GM12878 (cell line): ENCODE measurements around the gene SULF2. TPM values are rescaled to one million over a fixed set of nuclear protein-coding genes. Genes with fewer than 3 reads are reported as not detected.

Experiments
- ATAC-seq: fragments of 200-7000 bp; cut with Tn5 transposase; 3 replicates; pipeline ENCODE4 v1.9.1; 2020; ENCODE audit warnings: mild to moderate bottlenecking, moderate library complexity
- BruUV-seq: library from RNA; stranded (reverse); fragments of 400-500 nt; replicated peaks from 2 replicates; lab custom pipeline; 2021; lab: Mats Ljungman, UMichigan
- CTCF ChIA-PET: fragments of 300-600 bp; sonication (Branson Sonifier 250); formaldehyde crosslinking; extraction: SDS; loops from one replicate; lab custom pipeline; 2021; ENCODE audit warnings: inconsistent platforms; lab: Yijun Ruan, JAX
- POLR2A ChIA-PET: fragments of 350-600 bp; formaldehyde crosslinking; extraction: SDS; loops from one replicate; lab custom pipeline; 2021; ENCODE audit warnings: inconsistent platforms; lab: Charles Lee
- RAD21 ChIA-PET: fragments of 300-600 bp; sonication (Branson Sonifier 250); formaldehyde crosslinking; loops from one replicate; lab custom pipeline; 2023; ENCODE audit warnings: antibody characterized with exemption; ENCODE audit not compliant: unreplicated experiment; lab: Charles Lee
- SMC1A ChIA-PET: fragments of 300-600 bp; sonication (Branson Sonifier 250); formaldehyde crosslinking; loops from one replicate; lab custom pipeline; 2023; ENCODE audit not compliant: unreplicated experiment, uncharacterized antibody; lab: Charles Lee
- DNase-seq: peaks from one replicate; pipeline ENCODE4 v3.0.0-alpha.2; 2011; ENCODE audit warnings: low read depth, low spot score
- FAIRE-seq: peaks from 3 replicates; lab custom pipeline; 2011; peaks lifted over from hg19 to GRCh38; lab: Jason Lieb, UNC
- H2AFZ ChIP-seq: 2 replicates; pipeline ENCODE4 v1.6.0; 2011; ENCODE audit warnings: low read depth, low read length, control low read depth; ENCODE audit not compliant: control insufficient read depth
- H3K27ac ChIP-seq: 2 replicates; pipeline ENCODE4 v1.5.1; 2011; ENCODE audit warnings: control low read depth; ENCODE audit not compliant: control insufficient read depth, insufficient read depth
- H3K27me3 ChIP-seq, 2 experiments: replicated peaks in 1 of 2; 2 replicates each; pipeline versions ENCODE4 v1.6.0 to v1.6.1; 2011; ENCODE audit warnings: low read length in 1 of 2; ENCODE audit not compliant: control insufficient read depth in 2 of 2, insufficient read depth in 2 of 2
- H3K36me3 ChIP-seq, 2 experiments: 2 replicates each; pipeline ENCODE4 v1.5.1; 2011; ENCODE audit warnings: low read length in 1 of 2; ENCODE audit not compliant: control insufficient read depth in 2 of 2, insufficient read depth in 2 of 2
- H3K4me1 ChIP-seq: 2 replicates; pipeline ENCODE4 v1.6.1; 2011; ENCODE audit warnings: mild to moderate bottlenecking, low read length, moderate library complexity, mixed read lengths; ENCODE audit not compliant: control insufficient read depth, insufficient read depth
- H3K4me2 ChIP-seq: 2 replicates; pipeline ENCODE4 v1.6.0; 2011; ENCODE audit warnings: control low read depth; ENCODE audit not compliant: control insufficient read depth, insufficient read depth
- H3K4me3 ChIP-seq: fragments of 200-600 bp; sonication (generic); 2 replicates; pipeline ENCODE4 v1.5.1; 2016
- H3K79me2 ChIP-seq: 2 replicates; pipeline ENCODE4 v1.6.0; 2011; ENCODE audit warnings: low read length; ENCODE audit not compliant: control insufficient read depth, insufficient read depth
- H3K9ac ChIP-seq: 2 replicates; pipeline ENCODE4 v1.8.0; 2011; ENCODE audit warnings: low read length, control low read depth, mixed read lengths; ENCODE audit not compliant: control insufficient read depth, insufficient read depth
- H3K9me3 ChIP-seq: replicated peaks from 3 replicates; pipeline ENCODE4 v1.5.1; 2011; ENCODE audit warnings: mild to moderate bottlenecking, low read length; ENCODE audit not compliant: control insufficient read depth, insufficient read depth
- H4K20me1 ChIP-seq: 2 replicates; pipeline ENCODE4 v1.6.0; 2011; ENCODE audit not compliant: control insufficient read depth, insufficient read depth
- BCL3 ChIP-seq: IDR thresholded peaks from 2 replicates; pipeline ENCODE4 v1.6.1; 2011; ENCODE audit warnings: borderline replicate concordance, low read depth, mild to moderate bottlenecking, moderate library complexity, low read length; ENCODE audit not compliant: insufficient read depth, poor library complexity, severe bottlenecking
- CBX5 ChIP-seq: sonication (generic); IDR thresholded peaks from 2 replicates; pipeline ENCODE4 v1.6.1; 2016; ENCODE audit warnings: low read depth, moderate library complexity, mild to moderate bottlenecking, inconsistent platforms
- JUNB ChIP-seq: IDR thresholded peaks from 2 replicates; pipeline ENCODE4 v1.6.1; 2016; ENCODE audit warnings: antibody characterized with exemption, mild to moderate bottlenecking
- JUND ChIP-seq: IDR thresholded peaks from 2 replicates; pipeline ENCODE4 v1.6.1; 2012; ENCODE audit warnings: low read depth, mild to moderate bottlenecking, low read length, improper control_type of control experiment, moderate library complexity
- NFXL1 ChIP-seq: fragments of 450-650 bp; IDR thresholded peaks from 2 replicates; pipeline ENCODE4 v1.6.1; 2017; ENCODE audit warnings: antibody characterized with exemption, mild to moderate bottlenecking, borderline replicate concordance
- RB1 ChIP-seq: fragments of 450-650 bp; formaldehyde crosslinking; IDR thresholded peaks from 2 replicates; pipeline ENCODE4 v1.6.1; 2017; ENCODE audit warnings: mild to moderate bottlenecking, borderline replicate concordance
- SIX5 ChIP-seq: IDR thresholded peaks from 2 replicates; pipeline ENCODE4 v1.6.1; 2011; ENCODE audit warnings: mild to moderate bottlenecking, low read depth, low read length, moderate library complexity; ENCODE audit not compliant: severe bottlenecking
- USF2 ChIP-seq: IDR thresholded peaks from 2 replicates; pipeline ENCODE4 v1.6.1; 2011; ENCODE audit warnings: low read depth, low read length, improper control_type of control experiment, borderline replicate concordance
- ZBTB33 ChIP-seq: fragments of 450-650 bp; IDR thresholded peaks from 2 replicates; pipeline ENCODE4 v1.6.1; 2017; ENCODE audit warnings: mild to moderate bottlenecking
- WGBS: methylation state at CpG from one replicate; pipeline ENCODE4 v1.1.6; 2016; ENCODE audit warnings: low lambda C conversion rate; ENCODE audit not compliant: insufficient replicate concordance, insufficient coverage; ENCODE audit errors: missing lambda C conversion rate; 5-methylcytosine and 5-hydroxymethylcytosine counted together
- in situ Hi-C: fragments of 300-500 bp; cut with MboI; formaldehyde crosslinking; loops from 9 replicates; pipeline ENCODE4 v1.14.3; 2018; ENCODE audit warnings: mixed read lengths
- intact Hi-C: fragments of 100-400 bp; cut with micrococcal nuclease; formaldehyde crosslinking; loops from one replicate; pipeline ENCODE4 v1.14.2; 2022; ENCODE audit not compliant: unreplicated experiment
- polyA plus RNA-seq, 11 experiments: library from polyadenylated mRNA; depleted of rRNA in 4 of 11; unstranded in 6 of 11; stranded (reverse) in 5 of 11; fragments of >200 nt; fragmentation: Nextera tagmentation in 4 of 11; fragmentation: Illumina TruSeq in 1 of 11; extraction: Ambion mirVana in 4 of 11; extraction: Trizol in 1 of 11; gene quantifications; 1 replicate in 1 of 11; 2 replicates in 10 of 11; pipeline versions ENCODE4 v1.2.1 to v1.2.3, GENCODE V29; 2011 to 2016; ENCODE audit warnings: inconsistent platforms in 2 of 11, missing spikeins in 2 of 11, low read depth in 1 of 11
- total RNA-seq, 4 experiments: library from RNA; depleted of rRNA in 3 of 4; stranded (reverse); fragments of >200 nt in 3 of 4; fragmentation: Illumina TruSeq in 1 of 4; extraction: Trizol in 1 of 4; gene quantifications; 2 replicates each; pipeline versions ENCODE4 v1.2.1 to v1.2.3, GENCODE V29; 2013 to 2021

Gene SULF2
- total and polyA plus RNA-seq, 10 of the 15 experiments (the other 5 are each of a cell fraction or from before 2014, with no cell fraction given), result 0.69 to 4.1 (median 1.6) TPM

- in situ Hi-C loops, result no loop called here
- no TSS peak for BruUV-seq
- ChIA-PET CTCF (interaction anchor here (0.6 to 2.8 kb wide), 12 partner anchors 9 to 1112 kb away, joined by 3 to 18 read pairs (median 4); no protein-coding TSS in a partner anchor), POLR2A (no interaction called here), RAD21 (interaction anchor here (0.6 to 2.3 kb wide), 2 partner anchors 956 to 1209 kb away, joined by 3 to 8 read pairs; no protein-coding TSS in a partner anchor), SMC1A (interaction anchor here (1.1 to 1.8 kb wide), 3 partner anchors 14 to 956 kb away, joined by 3 to 10 read pairs (median 5); no protein-coding TSS in a partner anchor)
- intact Hi-C loops, result no loop called here
- TF ChIP-seq NFXL1 (peak; percentile 13; the same call in 1 of the 2 replicates), USF2 (no peak)
- Histone ChIP-seq H3K27me3 (no peaks in the 10 kb centered on the region), H3K4me1 (no peaks in the 10 kb centered on the region), H3K36me3 (peaks cover 9 to 23% of the 10 kb centered on the region in 2 experiments; a peak in 3 of 4 replicates), H3K4me2 (no peak overlapping the region), H3K79me2 (no peaks in the 10 kb centered on the region), H3K27ac (no peak overlapping the region), H3K4me3 (no peak overlapping the region), H4K20me1 (no peaks in the 10 kb centered on the region), H3K9me3 (no peaks in the 10 kb centered on the region), H3K9ac (no peak overlapping the region), H2AFZ (no peak overlapping the region)
- 93% methylated on average over 12 of the region's 12 CpGs for WGBS
- DNase-seq (no peak), ATAC-seq (no peak), FAIRE-seq (no peak)
Observed at GRCh38 chr20:47664744-47665143, 120.5 kb downstream of the SULF2 start.

- H3K4me3 ChIP-seq, result no peak overlapping the region
- ChIA-PET RAD21 (interaction anchor here (0.6 to 2.3 kb wide), 3 partner anchors 465 to 1210 kb away, joined by 3 to 8 read pairs (median 3); no protein-coding TSS in a partner anchor), SMC1A (interaction anchor here (0.5 to 1.8 kb wide), 7 partner anchors 15 to 956 kb away, joined by 3 to 10 read pairs (median 3); no protein-coding TSS in a partner anchor), POLR2A (no interaction called here), CTCF (interaction anchor here (0.6 to 2.8 kb wide), 21 partner anchors 8 to 957 kb away, joined by 3 to 18 read pairs (median 4); no protein-coding TSS in a partner anchor)
- TF ChIP-seq SIX5 (no peak), BCL3 (no peak), RB1 (no peak), ZBTB33 (no peak), JUNB (no peak), JUND (no peak), CBX5 (no peak), NFXL1 (peak; percentile 41; the same call in 1 of the 2 replicates)
- H3K36me3 ChIP-seq, result peaks cover 9 to 23% of the 10 kb centered on the region in 2 experiments; a peak in 3 of 4 replicates
- FAIRE-seq, result no peak
- 60% methylated on average over 2 of the region's 2 CpGs for WGBS
- intact Hi-C loops, result no loop called here
- in situ Hi-C loops, result no loop called here
- no peaks in the 10 kb centered on the region for H3K9me3 ChIP-seq
- DNase-seq, result no peak
- no peak overlapping the region for H3K27ac ChIP-seq
- H3K9ac ChIP-seq, result no peak overlapping the region
- no peaks in the 10 kb centered on the region for H3K79me2 ChIP-seq
- H3K4me1 ChIP-seq, result no peaks in the 10 kb centered on the region
- no TSS peak for BruUV-seq
- H3K27me3 ChIP-seq, result no peaks in the 10 kb centered on the region
- H2AFZ ChIP-seq, result no peak overlapping the region
- H3K4me2 ChIP-seq, result no peak overlapping the region
- ATAC-seq, result peak; percentile 14
- no peaks in the 10 kb centered on the region for H4K20me1 ChIP-seq
Observed at GRCh38 chr20:47664068-47664437, 121.2 kb downstream of the SULF2 start.
